Keratinocyte (primary cell): ENCODE data around the gene CAMKK2. TPM values are rescaled to one million over a fixed set of nuclear protein-coding genes. Genes with fewer than 3 reads are reported as not detected.

Source experiments
- DNase-seq: peaks from one replicate; pipeline ENCODE4 v3.0.0-alpha.2; 2011; ENCODE audit warnings: low read depth, missing footprints, low spot score
- FAIRE-seq: peaks from 2 replicates; lab custom pipeline; 2011; peaks lifted over from hg19 to GRCh38; lab: Jason Lieb, UNC
- H2AFZ ChIP-seq: 2 replicates; pipeline ENCODE4 v1.6.0; 2012; ENCODE audit warnings: low read length, control low read depth, inconsistent platforms; ENCODE audit not compliant: control insufficient read depth
- H3K27ac ChIP-seq: 2 replicates; pipeline ENCODE4 v1.5.1; 2011; ENCODE audit warnings: low read length; ENCODE audit not compliant: control insufficient read depth, insufficient read depth
- H3K27me3 ChIP-seq: 3 replicates; pipeline ENCODE4 v1.6.0; 2011; ENCODE audit warnings: low read length; ENCODE audit not compliant: control insufficient read depth, insufficient read depth; ENCODE audit errors: extremely low read depth
- H3K36me3 ChIP-seq, 2 experiments: 2 replicates in 1 of 2; 3 replicates in 1 of 2; pipeline ENCODE4 v1.5.1; 2011; ENCODE audit warnings: low read length in 2 of 2, mild to moderate bottlenecking in 1 of 2; ENCODE audit not compliant: control insufficient read depth in 2 of 2, insufficient read depth in 2 of 2; ENCODE audit errors: extremely low read depth in 1 of 2
- H3K4me1 ChIP-seq: 3 replicates; pipeline ENCODE4 v1.5.1; 2011; ENCODE audit warnings: low read length; ENCODE audit not compliant: control insufficient read depth, insufficient read depth; ENCODE audit errors: extremely low read depth
- H3K4me2 ChIP-seq: 3 replicates; pipeline ENCODE4 v1.6.0; 2011; ENCODE audit warnings: low read depth, low read length; ENCODE audit not compliant: control insufficient read depth, insufficient read depth; ENCODE audit errors: extremely low read depth
- H3K4me3 ChIP-seq, 3 experiments: fragments of 200-600 bp in 1 of 3; sonication (generic) in 1 of 3; 2 replicates in 2 of 3; 3 replicates in 1 of 3; pipeline ENCODE4 v1.5.1; 2011 to 2016; ENCODE audit warnings: low read length in 3 of 3, mild to moderate bottlenecking in 3 of 3, control low read depth in 2 of 3, inconsistent platforms in 1 of 3, low read depth in 1 of 3, mixed read lengths in 1 of 3, mixed run types in 1 of 3, moderate library complexity in 1 of 3; ENCODE audit not compliant: control insufficient read depth in 2 of 3, insufficient read depth in 2 of 3; ENCODE audit errors: extremely low read depth in 1 of 3
- H3K79me2 ChIP-seq: 2 replicates; pipeline ENCODE4 v1.6.0; 2012; ENCODE audit warnings: low read length; ENCODE audit not compliant: control insufficient read depth, insufficient read depth
- H3K9ac ChIP-seq: 3 replicates; pipeline ENCODE4 v1.6.0; 2011; ENCODE audit warnings: low read length; ENCODE audit not compliant: control insufficient read depth, insufficient read depth; ENCODE audit errors: extremely low read depth
- H3K9me1 ChIP-seq: 3 replicates; pipeline ENCODE4 v1.6.0; 2011; ENCODE audit warnings: low read length; ENCODE audit not compliant: control insufficient read depth, insufficient read depth; ENCODE audit errors: extremely low read depth
- H3K9me3 ChIP-seq: 2 replicates; pipeline ENCODE4 v1.5.1; 2012; ENCODE audit warnings: low read depth, low read length; ENCODE audit not compliant: control insufficient read depth
- H4K20me1 ChIP-seq: 3 replicates; pipeline ENCODE4 v1.6.0; 2011; ENCODE audit warnings: low read length; ENCODE audit not compliant: control insufficient read depth, insufficient read depth; ENCODE audit errors: extremely low read depth
- CTCF ChIP-seq, 3 experiments: IDR thresholded peaks in 1 of 3; conservative IDR thresholded peaks in 1 of 3; optimal IDR thresholded peaks in 1 of 3; 2 replicates in 2 of 3; 3 replicates in 1 of 3; pipeline versions ENCODE3 to v1.5.1; 2011; ENCODE audit warnings: low read length in 3 of 3, mild to moderate bottlenecking in 3 of 3, moderate library complexity in 2 of 3, control low read depth in 1 of 3, inconsistent platforms in 1 of 3; ENCODE audit not compliant: insufficient read depth in 2 of 3; ENCODE audit errors: extremely low read depth in 1 of 3
- EZH2 ChIP-seq: IDR thresholded peaks from one replicate; pipeline ENCODE4 v1.6.1; 2012; ENCODE audit warnings: inconsistent platforms, mild to moderate bottlenecking, low read length, moderate library complexity
- dilution Hi-C: fragments of 300-500 bp; cut with MboI; formaldehyde crosslinking; loops from one replicate; pipeline ENCODE4 v1.7.0; 2020; ENCODE audit warnings: low sequenced_read_pairs; ENCODE audit not compliant: extremely low pct_ligation_motif_present
- polyA plus RNA-seq, 5 experiments: library from polyadenylated mRNA; depleted of rRNA in 3 of 5; stranded (reverse) in 3 of 5; stranded (forward) in 1 of 5; unstranded in 1 of 5; fragments of >200 nt; gene quantifications; 1 replicate in 1 of 5; 2 replicates in 3 of 5; 3 replicates in 1 of 5; pipeline versions ENCODE4 v1.2.1 to v1.2.3, GENCODE V29; 2011 to 2012; ENCODE audit warnings: missing spikeins in 2 of 5, low read depth in 1 of 5, low replicate concordance in 1 of 5

The CAMKK2 gene
- polyA plus RNA-seq, 1 donor (not counting 4 experiments of a cell fraction or from before 2014, with no cell fraction given): 18.6 TPM

GRCh38 chr12:121198949-121199348, 97.6 kb downstream of the CAMKK2 start:
- Histone ChIP-seq H3K79me2 (no peaks in the 10 kb centered on the region), H3K27ac (no peak overlapping the region), H3K9ac (no peak overlapping the region), H3K36me3 (no peaks in the 10 kb centered on the region), H3K4me1 (no peaks in the 10 kb centered on the region), H3K9me1 (no peaks in the 10 kb centered on the region), H3K27me3 (no peaks in the 10 kb centered on the region), H3K4me3 (no peak overlapping the region), H4K20me1 (no peaks in the 10 kb centered on the region), H3K9me3 (no peaks in the 10 kb centered on the region), H2AFZ (no peak overlapping the region), H3K4me2 (no peak overlapping the region)
- FAIRE-seq (no peak), DNase-seq (no peak)
- dilution Hi-C loops: no loop called here
- no peak for TF ChIP-seq CTCF (optimal IDR thresholded peaks at IDR 0.05 in 1 of 3, IDR thresholded peaks at IDR 0.05 in 1 of 3, conservative IDR thresholded peaks at IDR 0.05 in 1 of 3; ENCODE audit: extremely low read depth in 1 of 3, insufficient read depth in 2 of 3, low read length in 3 of 3)
- TF ChIP-seq EZH2: no peak

GRCh38 chr12:121196902-121197301, 99.6 kb downstream of the CAMKK2 start:
- dilution Hi-C loops: no loop called here
- Histone ChIP-seq H3K9me1 (no peaks in the 10 kb centered on the region), H2AFZ (no peak overlapping the region), H4K20me1 (no peaks in the 10 kb centered on the region), H3K27me3 (no peaks in the 10 kb centered on the region), H3K9ac (no peak overlapping the region), H3K4me1 (no peaks in the 10 kb centered on the region), H3K4me3 (no peak overlapping the region), H3K4me2 (no peak overlapping the region), H3K79me2 (no peaks in the 10 kb centered on the region), H3K27ac (no peak overlapping the region), H3K9me3 (no peaks in the 10 kb centered on the region), H3K36me3 (no peaks in the 10 kb centered on the region)
- FAIRE-seq (no peak), DNase-seq (no peak)
- TF ChIP-seq CTCF (optimal IDR thresholded peaks at IDR 0.05 in 1 of 3, IDR thresholded peaks at IDR 0.05 in 1 of 3, conservative IDR thresholded peaks at IDR 0.05 in 1 of 3; ENCODE audit: extremely low read depth in 1 of 3, insufficient read depth in 2 of 3, low read length in 3 of 3): no peak
- TF ChIP-seq EZH2: no peak
